ENCODE measurements around the gene MACROD2.

GRCh38 chr20:15795305-15796019 is 1800.1 kb downstream of the MACROD2 start:
- no peak for TF ChIP-seq CTCF (conservative IDR thresholded peaks at IDR 0.05)
- TF ChIP-seq ZFX (IDR thresholded peaks at IDR 0.05): no peak
